ENCODE measurements around the gene PXDC1.

The PXDC1 gene, protein sequence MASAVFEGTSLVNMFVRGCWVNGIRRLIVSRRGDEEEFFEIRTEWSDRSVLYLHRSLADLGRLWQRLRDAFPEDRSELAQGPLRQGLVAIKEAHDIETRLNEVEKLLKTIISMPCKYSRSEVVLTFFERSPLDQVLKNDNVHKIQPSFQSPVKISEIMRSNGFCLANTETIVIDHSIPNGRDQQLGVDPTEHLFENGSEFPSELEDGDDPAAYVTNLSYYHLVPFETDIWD

DNA sequence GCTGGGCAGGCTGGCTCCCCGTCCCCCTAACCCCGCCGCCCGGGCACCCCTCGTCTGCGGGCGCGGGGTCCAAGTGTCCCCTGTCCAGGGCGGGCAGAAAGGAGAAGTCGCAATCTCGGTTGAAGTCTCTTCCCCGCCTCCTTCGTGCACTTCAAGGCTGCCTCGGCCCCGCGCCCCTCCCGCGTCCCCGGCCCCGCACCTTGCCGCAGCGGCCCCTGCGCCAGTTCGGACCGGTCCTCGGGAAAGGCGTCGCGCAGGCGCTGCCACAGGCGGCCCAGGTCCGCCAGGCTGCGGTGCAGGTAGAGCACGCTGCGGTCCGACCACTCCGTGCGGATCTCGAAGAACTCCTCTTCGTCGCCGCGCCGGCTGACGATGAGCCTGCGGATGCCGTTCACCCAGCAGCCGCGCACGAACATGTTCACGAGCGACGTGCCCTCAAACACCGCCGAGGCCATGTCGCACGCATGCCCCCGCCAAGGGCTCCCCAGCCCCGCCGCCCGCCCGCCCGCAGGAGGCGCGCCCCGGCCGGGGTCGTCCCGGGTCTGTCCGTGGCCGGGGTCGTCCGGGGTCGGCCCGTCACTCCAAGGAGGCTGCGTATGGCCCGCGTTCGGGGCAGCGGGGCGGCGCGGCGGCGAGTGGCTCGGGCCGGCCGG, at the start of gene PXDC1:
Gene PXDC1 (minus strand): TSS at position 637 of the 653 bp plus-strand sequence. CDS start 182 bp downstream, at position 455.
- Histone ChIP-seq H3K36me3 (ENCODE audit: control insufficient read depth, insufficient read depth, low read length) (no peaks in the 10 kb centered on the region), H3K4me1 (ENCODE audit: control insufficient read depth, insufficient read depth, low read length) (peaks cover 31% of the 10 kb centered on the region), H3K27me3 (ENCODE audit: control insufficient read depth, insufficient read depth, low read length) (peaks cover 5% of the 10 kb centered on the region), H3K4me3 (ENCODE audit: low read length) (peak within 1 kb of the TSS; percentile 84), H3K9ac (ENCODE audit: low read length) (peak within 1 kb of the TSS; percentile 83), H3K27ac (ENCODE audit: low read depth, low read length) (peak within 1 kb of the TSS; percentile 94)

GRCh38 chr6:3800850-3801591, 49.5 kb upstream of the PXDC1 start:
- Histone ChIP-seq H3K9ac (ENCODE audit: low read length) (no peak overlapping the region), H3K36me3 (ENCODE audit: control insufficient read depth, insufficient read depth, low read length) (no peaks in the 10 kb centered on the region), H3K27me3 (ENCODE audit: control insufficient read depth, insufficient read depth, low read length) (no peaks in the 10 kb centered on the region), H3K27ac (ENCODE audit: low read depth, low read length) (peak overlapping the region; percentile 27), H3K4me3 (ENCODE audit: low read length) (no peak overlapping the region), H3K4me1 (ENCODE audit: control insufficient read depth, insufficient read depth, low read length) (peaks cover 9% of the 10 kb centered on the region)

DNA sequence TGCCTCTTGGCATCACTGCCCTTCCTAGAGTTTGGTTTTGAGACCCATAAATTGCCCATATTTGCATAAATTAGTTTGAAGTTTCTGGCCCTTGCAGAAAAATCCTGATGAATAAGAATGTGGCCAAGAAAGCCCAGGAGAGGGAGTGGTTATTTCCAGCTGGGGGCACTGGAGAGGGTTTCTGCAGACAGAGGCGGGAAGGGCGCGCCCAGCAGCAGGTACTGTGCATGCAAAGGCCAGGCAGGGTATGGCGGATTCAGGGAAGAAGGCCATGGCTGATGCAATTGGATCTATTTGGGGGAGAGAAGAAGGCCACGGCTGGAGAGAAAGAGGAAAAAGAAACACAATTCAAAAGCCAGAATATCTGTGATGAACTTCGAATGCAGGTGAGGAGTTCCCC, 48.2 kb upstream of the PXDC1 start:
- H3K27ac ChIP-seq (ENCODE audit: low read depth, low read length): no peak overlapping the region
- no peak overlapping the region for H3K4me3 ChIP-seq (ENCODE audit: low read length)
- H3K27me3 ChIP-seq (ENCODE audit: control insufficient read depth, insufficient read depth, low read length): no peaks in the 10 kb centered on the region
- H3K36me3 ChIP-seq (ENCODE audit: control insufficient read depth, insufficient read depth, low read length): no peaks in the 10 kb centered on the region
- H3K4me1 ChIP-seq (ENCODE audit: control insufficient read depth, insufficient read depth, low read length): peaks cover 9% of the 10 kb centered on the region
- H3K9ac ChIP-seq (ENCODE audit: low read length): no peak overlapping the region

DNA sequence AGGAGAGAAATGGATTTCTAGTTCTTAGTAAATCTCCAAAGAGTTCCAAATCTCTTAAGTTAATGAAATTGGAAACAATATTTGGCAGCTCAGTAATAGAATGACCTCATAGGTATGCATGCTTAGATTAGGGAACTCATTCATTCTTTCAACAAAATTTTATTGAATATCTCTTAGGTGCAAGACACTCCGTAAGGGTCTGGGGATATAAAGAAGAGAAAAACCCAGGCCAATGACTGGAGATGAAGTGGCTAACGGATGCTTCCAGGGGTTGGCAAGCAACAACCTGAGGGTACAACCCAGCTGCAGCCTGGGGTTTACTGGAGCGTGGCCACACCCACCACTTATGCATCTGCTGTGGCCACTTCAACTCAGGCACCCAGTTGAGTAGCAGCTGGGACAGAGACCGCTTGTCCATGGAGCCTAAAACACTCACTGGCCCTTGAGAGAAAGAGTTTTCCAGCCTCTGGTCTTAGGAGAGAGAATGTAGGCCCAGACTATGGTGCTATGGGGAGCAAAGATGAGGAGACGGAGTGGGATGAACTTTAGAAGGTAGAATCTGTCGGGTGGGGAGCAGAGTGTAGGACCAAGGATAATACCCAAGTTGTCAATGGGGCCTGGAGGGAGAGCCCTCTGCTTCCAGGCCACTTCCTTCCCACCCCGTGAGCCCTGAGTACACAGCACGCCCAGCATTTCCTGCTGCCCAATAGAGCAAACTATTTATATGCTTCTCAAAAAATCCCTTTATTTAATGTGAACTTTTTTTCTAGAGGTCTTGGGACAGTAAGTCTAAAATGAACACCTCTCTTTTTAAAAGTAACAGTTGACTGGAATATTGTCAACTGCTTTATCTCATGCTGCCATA, 46.8 kb upstream of the PXDC1 start:
- no peak overlapping the region for H3K27ac ChIP-seq (ENCODE audit: low read depth, low read length)
- no peaks in the 10 kb centered on the region for H3K27me3 ChIP-seq (ENCODE audit: control insufficient read depth, insufficient read depth, low read length)
- peaks cover 7% of the 10 kb centered on the region for H3K4me1 ChIP-seq (ENCODE audit: control insufficient read depth, insufficient read depth, low read length)
- H3K36me3 ChIP-seq (ENCODE audit: control insufficient read depth, insufficient read depth, low read length): no peaks in the 10 kb centered on the region
- no peak overlapping the region for H3K9ac ChIP-seq (ENCODE audit: low read length)
- no peak overlapping the region for H3K4me3 ChIP-seq (ENCODE audit: low read length)

GRCh38 chr6:3797231-3798054, 45.9 kb upstream of the PXDC1 start:
- peaks cover 7% of the 10 kb centered on the region for H3K4me1 ChIP-seq (ENCODE audit: control insufficient read depth, insufficient read depth, low read length)
- H3K36me3 ChIP-seq (ENCODE audit: control insufficient read depth, insufficient read depth, low read length): no peaks in the 10 kb centered on the region
- no peak overlapping the region for H3K9ac ChIP-seq (ENCODE audit: low read length)
- no peak overlapping the region for H3K27ac ChIP-seq (ENCODE audit: low read depth, low read length)
- no peak overlapping the region for H3K4me3 ChIP-seq (ENCODE audit: low read length)
- H3K27me3 ChIP-seq (ENCODE audit: control insufficient read depth, insufficient read depth, low read length): no peaks in the 10 kb centered on the region

DNA sequence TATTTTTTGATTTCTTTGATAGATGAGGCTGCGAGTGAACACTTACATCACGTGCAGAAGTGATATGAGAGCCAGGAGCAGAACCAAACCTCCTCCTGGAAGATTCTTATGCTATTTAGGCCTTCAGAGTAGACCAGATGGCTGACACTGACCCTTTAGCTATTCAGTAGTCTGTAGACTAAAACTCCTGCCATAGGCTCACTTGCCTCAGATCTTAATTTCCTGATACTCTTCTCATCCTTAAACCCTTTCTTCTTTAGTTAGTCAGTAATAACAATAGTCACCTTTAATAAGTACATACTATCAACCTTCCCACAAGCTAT, 45.2 kb upstream of the PXDC1 start:
- peaks cover 7% of the 10 kb centered on the region for H3K4me1 ChIP-seq (ENCODE audit: control insufficient read depth, insufficient read depth, low read length)
- no peaks in the 10 kb centered on the region for H3K27me3 ChIP-seq (ENCODE audit: control insufficient read depth, insufficient read depth, low read length)
- H3K4me3 ChIP-seq (ENCODE audit: low read length): no peak overlapping the region
- no peak overlapping the region for H3K9ac ChIP-seq (ENCODE audit: low read length)
- H3K36me3 ChIP-seq (ENCODE audit: control insufficient read depth, insufficient read depth, low read length): no peaks in the 10 kb centered on the region
- H3K27ac ChIP-seq (ENCODE audit: low read depth, low read length): peak overlapping the region; percentile 2

DNA sequence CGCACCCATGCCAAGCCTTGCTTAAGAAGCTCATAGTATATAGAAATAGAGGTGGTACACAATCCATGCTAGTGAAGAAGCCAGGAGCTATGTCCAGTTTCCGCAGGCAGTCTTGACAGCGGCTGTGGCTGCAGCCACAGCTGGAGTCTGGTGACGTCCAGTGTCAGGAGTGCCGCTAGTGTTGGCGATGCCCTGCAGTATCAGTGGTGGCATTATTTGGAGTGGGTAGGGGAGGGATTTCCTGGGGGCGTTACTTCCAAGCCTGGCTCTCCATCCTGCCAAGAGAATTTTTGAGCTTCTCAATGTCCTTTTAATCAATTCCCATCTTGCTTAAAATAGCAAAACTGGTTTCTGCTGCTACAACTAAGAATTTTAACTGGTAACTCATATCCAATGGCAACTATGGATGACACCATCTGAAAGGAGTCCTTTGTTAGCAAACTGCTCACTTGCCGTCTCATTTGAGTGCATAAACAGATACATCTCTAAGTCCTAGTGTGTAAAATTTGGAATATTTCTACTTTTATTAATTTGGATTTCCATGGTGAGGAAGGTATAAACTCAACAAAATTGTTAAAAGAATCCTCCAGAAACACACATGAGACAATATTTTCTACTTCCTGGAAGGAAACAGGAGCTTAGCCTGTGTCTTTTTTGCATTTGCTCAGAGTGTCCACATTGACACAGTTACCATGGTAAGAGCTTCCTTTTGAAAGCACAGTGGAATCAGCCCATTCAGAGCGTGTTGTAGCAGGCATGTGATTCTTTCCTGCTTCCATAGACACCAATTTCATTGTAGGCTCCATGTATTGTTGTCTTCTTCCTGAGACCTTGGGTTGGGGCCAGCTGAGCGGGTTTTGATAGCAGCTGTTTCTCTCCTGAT, 44.6 kb upstream of the PXDC1 start:
- Histone ChIP-seq H3K9ac (ENCODE audit: low read length) (no peak overlapping the region), H3K27me3 (ENCODE audit: control insufficient read depth, insufficient read depth, low read length) (no peaks in the 10 kb centered on the region), H3K4me3 (ENCODE audit: low read length) (no peak overlapping the region), H3K36me3 (ENCODE audit: control insufficient read depth, insufficient read depth, low read length) (no peaks in the 10 kb centered on the region), H3K4me1 (ENCODE audit: control insufficient read depth, insufficient read depth, low read length) (peaks cover 4% of the 10 kb centered on the region), H3K27ac (ENCODE audit: low read depth, low read length) (peak overlapping the region; percentile 2)

GRCh38 chr6:3794092-3794491, 42.6 kb upstream of the PXDC1 start:
- H3K27ac ChIP-seq (ENCODE audit: low read depth, low read length): no peak overlapping the region
- no peaks in the 10 kb centered on the region for H3K36me3 ChIP-seq (ENCODE audit: control insufficient read depth, insufficient read depth, low read length)
- no peak overlapping the region for H3K4me3 ChIP-seq (ENCODE audit: low read length)

GRCh38 chr6:3793545-3793944, 42.0 kb upstream of the PXDC1 start:
- Histone ChIP-seq H3K36me3 (ENCODE audit: control insufficient read depth, insufficient read depth, low read length) (no peaks in the 10 kb centered on the region), H3K4me1 (ENCODE audit: control insufficient read depth, insufficient read depth, low read length) (peaks cover 4% of the 10 kb centered on the region), H3K9ac (ENCODE audit: low read length) (no peak overlapping the region), H3K4me3 (ENCODE audit: low read length) (no peak overlapping the region), H3K27me3 (ENCODE audit: control insufficient read depth, insufficient read depth, low read length) (no peaks in the 10 kb centered on the region), H3K27ac (ENCODE audit: low read depth, low read length) (no peak overlapping the region)

More at GRCh38 chr6:3794092-3794491, 42.6 kb upstream of the PXDC1 start:
- Histone ChIP-seq H3K4me1 (ENCODE audit: control insufficient read depth, insufficient read depth, low read length) (peaks cover 4% of the 10 kb centered on the region), H3K9ac (ENCODE audit: low read length) (no peak overlapping the region), H3K27me3 (ENCODE audit: control insufficient read depth, insufficient read depth, low read length) (no peaks in the 10 kb centered on the region)

DNA sequence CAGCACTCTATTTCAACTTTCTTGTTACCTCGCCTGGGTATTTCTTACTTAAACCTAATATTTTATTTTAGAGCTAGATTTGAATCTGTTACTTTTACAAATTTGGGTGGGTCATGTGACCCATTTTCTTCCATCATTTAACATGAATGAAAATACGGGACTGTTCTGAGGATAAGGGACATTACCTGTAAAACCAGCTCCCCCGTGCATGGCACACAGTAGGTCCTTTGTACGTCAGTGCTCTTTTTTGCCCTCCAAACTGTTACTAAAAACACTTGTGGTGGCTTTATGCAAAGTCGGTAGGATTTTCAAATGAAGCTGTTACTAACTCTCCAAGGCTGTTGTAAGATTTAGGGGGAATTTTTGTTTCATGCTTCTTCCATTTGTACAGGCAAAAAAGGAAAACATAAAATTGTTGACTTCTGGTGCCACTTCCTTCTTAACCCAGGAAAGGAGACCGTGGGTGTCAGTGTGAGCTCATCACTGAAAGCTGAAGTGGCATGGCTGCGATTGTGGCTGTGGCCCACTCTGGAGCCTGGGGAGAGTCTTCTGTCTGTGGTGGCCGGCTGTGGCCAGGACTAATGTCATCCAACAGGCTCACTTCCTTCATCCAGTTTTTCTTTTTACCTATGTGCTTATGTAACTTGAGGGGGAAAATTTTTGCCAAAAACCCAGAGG, 40.2 kb upstream of the PXDC1 start:
- no peaks in the 10 kb centered on the region for H3K27me3 ChIP-seq (ENCODE audit: control insufficient read depth, insufficient read depth, low read length)
- H3K4me1 ChIP-seq (ENCODE audit: control insufficient read depth, insufficient read depth, low read length): no peaks in the 10 kb centered on the region
- H3K36me3 ChIP-seq (ENCODE audit: control insufficient read depth, insufficient read depth, low read length): no peaks in the 10 kb centered on the region
- H3K27ac ChIP-seq (ENCODE audit: low read depth, low read length): no peak overlapping the region
- H3K4me3 ChIP-seq (ENCODE audit: low read length): no peak overlapping the region
- no peak overlapping the region for H3K9ac ChIP-seq (ENCODE audit: low read length)

Data from rectal smooth muscle tissue (tissue), 1 donor.